Epithelial cell of esophagus (primary cell): Measurements from ENCODE around the gene EYA4.

Experiments used
- DNase-seq: peaks from one replicate; pipeline ENCODE4 v3.0.0; 2010; ENCODE audit warnings: low read depth
- H3K4me3 ChIP-seq: 2 replicates; pipeline ENCODE4 v1.5.1; 2011; ENCODE audit warnings: mild to moderate bottlenecking, low read length, control low read depth
- TF ChIP-seq, protein P1 (sequence below): IDR thresholded peaks from 2 replicates; pipeline ENCODE4 v1.5.1; 2011; ENCODE audit warnings: low read depth, mild to moderate bottlenecking, low read length, control low read depth, inconsistent platforms; ENCODE audit not compliant: insufficient read depth; ENCODE audit errors: missing control alignments

Gene EYA4

DNA sequence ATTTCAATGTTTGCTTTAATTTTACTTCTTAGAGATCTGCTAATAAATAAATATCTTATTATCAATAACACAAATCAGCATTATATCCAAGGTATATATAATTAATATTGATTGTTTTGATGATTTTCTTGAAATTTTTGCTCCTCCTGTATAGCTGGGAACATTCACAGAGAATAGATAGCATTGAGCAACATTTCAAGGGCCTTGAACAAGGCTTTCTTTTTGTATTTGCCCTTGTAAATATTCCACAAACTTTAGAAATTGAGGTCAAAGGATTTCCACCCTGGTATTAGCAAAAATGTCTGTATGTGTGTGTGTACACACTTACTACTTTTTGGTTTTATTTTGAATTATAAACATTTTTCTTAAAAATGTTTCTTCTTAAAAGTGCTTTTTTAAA, 205.6 kb downstream of the EYA4 start:
- TF ChIP-seq, protein P1, sequence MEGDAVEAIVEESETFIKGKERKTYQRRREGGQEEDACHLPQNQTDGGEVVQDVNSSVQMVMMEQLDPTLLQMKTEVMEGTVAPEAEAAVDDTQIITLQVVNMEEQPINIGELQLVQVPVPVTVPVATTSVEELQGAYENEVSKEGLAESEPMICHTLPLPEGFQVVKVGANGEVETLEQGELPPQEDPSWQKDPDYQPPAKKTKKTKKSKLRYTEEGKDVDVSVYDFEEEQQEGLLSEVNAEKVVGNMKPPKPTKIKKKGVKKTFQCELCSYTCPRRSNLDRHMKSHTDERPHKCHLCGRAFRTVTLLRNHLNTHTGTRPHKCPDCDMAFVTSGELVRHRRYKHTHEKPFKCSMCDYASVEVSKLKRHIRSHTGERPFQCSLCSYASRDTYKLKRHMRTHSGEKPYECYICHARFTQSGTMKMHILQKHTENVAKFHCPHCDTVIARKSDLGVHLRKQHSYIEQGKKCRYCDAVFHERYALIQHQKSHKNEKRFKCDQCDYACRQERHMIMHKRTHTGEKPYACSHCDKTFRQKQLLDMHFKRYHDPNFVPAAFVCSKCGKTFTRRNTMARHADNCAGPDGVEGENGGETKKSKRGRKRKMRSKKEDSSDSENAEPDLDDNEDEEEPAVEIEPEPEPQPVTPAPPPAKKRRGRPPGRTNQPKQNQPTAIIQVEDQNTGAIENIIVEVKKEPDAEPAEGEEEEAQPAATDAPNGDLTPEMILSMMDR, result no peak
- no peak for DNase-seq
- no peak overlapping the region for H3K4me3 ChIP-seq

DNA sequence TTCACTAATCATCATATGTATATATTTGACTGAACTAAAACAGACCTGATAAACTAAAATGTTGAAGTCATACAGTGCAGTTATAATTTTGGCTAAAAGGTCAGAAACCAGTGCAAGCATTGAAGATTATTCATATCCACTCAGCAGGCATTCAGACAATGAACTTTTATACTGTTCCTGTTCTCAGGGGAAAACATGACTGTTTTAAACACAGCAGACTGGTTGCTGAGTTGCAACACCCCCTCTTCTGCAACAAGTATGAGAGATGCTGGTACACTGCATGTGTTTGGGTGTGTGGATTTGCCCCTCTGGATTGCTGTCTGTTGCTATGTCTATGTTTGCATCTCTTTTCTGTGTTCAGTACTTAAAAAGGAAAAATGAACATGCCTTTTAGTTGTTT, 206.8 kb downstream of the EYA4 start:
- TF ChIP-seq, protein P1, result no peak
- no peak for DNase-seq
- no peak overlapping the region for H3K4me3 ChIP-seq

DNA sequence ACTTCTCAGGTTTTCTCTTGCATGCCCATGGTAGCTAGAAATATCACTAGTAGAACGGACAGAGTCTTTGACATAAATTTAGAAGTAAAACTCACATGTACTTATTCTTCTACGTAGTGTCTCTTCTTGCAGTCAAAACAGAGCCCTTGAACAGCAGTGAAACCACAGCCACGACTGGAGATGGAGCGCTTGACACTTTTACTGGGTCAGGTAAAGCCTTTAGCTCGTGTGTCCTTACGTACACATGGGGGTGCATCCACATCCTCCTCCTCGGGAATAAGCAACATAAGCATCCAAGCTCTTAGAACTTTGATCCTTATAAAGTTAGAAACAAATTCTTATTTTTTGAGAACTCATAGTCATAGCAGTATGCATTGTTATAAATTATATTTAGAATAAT, 215.3 kb downstream of the EYA4 start:
- TF ChIP-seq, protein P1, result no peak
- no peak overlapping the region for H3K4me3 ChIP-seq
- no peak for DNase-seq

DNA sequence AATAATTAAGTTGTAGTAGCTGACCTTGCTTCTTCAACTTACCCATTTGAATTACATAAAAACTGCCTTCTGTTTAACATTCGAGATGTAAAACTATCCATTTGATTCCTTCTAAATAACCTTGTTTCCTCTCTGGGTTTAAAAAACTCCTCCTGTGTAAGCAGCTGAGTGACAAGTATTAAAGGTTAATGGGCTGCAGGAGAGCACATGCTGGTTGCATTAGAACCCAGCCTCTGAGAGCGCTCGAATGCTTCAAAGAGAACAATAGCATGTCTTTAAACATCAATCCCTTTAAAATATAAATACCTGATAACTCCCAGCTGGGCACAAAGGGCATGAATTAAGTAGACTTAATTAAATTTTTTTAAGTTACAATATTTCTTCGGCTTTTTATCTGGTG, 215.8 kb downstream of the EYA4 start:
- no peak overlapping the region for H3K4me3 ChIP-seq
- DNase-seq, result no peak
- TF ChIP-seq, protein P1, result no peak

DNA sequence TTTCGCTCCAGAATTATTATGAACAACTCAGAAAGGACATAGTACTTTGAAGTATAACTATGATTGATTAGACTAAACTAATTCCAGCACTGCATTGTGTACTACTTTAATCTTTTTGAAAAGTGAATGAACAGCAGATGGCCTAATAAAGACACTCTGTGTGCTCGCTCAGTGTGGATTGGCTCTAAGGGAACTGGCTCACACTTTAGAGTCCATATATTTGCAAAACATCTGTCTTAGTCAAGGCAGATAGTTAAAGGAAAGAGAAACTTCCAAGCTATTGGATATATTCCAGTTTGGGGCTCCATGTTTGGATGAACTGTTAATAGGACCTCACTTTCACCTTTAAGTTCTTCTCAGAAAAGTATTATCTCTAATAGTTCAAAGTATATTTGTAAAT, 218.9 kb downstream of the EYA4 start:
- TF ChIP-seq, protein P1, result no peak
- no peak for DNase-seq
- no peak overlapping the region for H3K4me3 ChIP-seq

DNA sequence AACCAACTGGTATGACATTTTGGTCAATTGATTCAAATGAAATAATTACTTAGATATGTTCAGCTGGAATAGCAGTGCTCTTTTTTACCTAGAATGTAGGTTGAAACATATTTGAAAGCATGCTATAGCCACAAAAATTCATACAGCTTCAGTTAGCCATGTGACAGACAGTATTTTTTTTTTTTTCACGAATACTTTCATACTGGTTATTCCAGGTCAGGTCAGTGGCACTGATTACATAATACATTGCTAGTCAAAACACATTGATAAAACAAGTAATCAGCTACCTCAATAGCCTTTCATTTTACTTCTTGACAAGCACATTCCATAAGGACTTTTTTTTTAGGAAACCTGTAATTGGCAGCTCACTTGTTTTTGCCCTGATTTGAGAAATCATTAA, 222.6 kb downstream of the EYA4 start:
- TF ChIP-seq, protein P1, result no peak
- H3K4me3 ChIP-seq, result no peak overlapping the region
- DNase-seq, result peak; percentile 5

DNA sequence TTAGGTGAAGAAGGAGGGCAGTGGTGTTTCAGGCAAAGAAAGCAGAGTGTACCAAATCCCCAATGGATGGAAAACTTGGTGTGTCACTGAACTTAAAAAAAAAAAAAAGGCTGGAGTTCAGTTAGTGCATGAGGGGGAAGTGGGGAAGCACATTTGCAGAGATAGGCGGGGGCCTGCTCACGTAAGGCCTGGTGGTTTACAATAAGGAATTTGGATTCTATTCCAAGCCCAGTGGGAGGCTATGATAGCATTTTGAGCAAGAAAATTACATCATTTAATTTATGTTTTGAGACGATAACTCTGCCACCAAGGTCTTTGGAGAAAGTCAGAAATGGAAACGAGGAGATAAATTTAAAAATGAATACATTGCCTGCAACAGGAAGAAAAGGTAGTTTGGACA, 225.5 kb downstream of the EYA4 start:
- no peak for DNase-seq
- no peak overlapping the region for H3K4me3 ChIP-seq
- TF ChIP-seq, protein P1, result no peak
